ENCODE results near the gene NPM3.

NPM3 gene

GRCh38 chr10:101782811-101783735 lies at the start of gene NPM3:
Gene NPM3, minus strand, starts transcription at chr10:101783446. Its CDS starts 56 bp downstream, at chr10:101783390.
- peak; percentile 71 for DNase-seq (ENCODE audit: low read depth)

DNA sequence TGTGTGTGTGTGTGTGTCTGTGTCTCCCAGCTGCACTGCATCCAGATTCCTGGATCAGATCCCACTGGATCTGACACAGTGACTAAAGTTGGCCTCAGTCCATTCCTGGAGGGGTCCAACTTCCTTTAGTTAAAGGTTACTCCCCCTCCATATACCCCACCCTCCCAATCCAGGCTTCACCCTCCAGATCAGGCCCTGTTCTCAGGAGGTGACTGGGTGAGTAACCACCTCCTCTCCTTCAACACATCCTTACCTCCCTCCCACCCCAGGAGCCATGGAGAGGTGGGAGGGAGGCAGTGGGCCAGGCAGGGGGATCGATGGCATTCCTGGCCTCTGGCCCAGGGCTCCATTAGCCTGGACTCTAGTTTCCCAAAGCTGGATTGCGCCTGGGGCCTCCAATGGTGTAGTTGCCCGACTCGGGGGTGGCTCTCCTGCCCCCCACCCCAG lies 49.1 kb upstream of the NPM3 start:
- DNase-seq (ENCODE audit: low read depth) = no peak

GRCh38 chr10:101831169-101831811 lies 48.0 kb upstream of the NPM3 start:
- no peak for DNase-seq (ENCODE audit: low read depth)

GRCh38 chr10:101830322-101831168 lies 47.3 kb upstream of the NPM3 start:
- peak; percentile 90 for DNase-seq (ENCODE audit: low read depth)

- no peak for DNase-seq (ENCODE audit: low read depth)
Measured at GRCh38 chr10:101829561-101830315, 46.5 kb upstream of the NPM3 start.

DNA sequence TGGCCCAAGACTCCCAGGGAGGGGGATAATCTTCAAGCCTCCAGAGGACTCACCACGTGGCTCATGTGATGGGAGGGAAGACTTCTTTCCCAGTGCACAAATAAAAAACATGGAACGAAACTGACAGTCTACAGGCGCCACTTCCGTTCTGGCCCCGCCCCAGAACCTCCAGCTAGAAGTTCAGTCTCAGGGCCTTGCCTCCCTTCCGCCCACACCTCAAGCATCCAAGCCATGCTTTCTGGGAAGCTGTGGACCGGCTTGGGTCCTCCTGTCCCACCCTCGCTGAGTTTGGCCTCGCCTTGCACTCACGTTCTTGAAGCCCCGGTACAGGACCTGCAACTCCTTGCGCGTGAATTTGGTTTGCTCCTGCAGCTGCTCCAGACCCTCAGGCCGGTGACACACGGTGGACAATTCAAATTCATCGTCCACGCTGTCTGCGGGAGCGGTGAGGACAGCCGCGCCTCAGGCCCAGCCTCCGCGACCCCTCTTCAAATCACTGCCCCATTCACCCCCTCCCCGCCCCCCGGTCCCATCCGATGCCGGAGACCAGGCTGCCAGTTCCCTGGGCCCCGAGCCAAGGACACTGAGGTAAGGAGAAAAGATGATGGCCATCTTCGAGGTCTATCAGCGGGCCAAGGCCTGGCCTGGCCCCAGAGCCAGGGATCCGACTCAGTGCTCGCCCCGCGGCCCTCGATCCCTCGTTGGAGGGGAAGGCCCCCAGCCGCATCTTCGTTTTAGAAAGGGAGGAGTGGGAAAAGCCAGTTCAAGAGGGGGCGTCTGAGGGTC lies 45.7 kb upstream of the NPM3 start:
- DNase-seq (ENCODE audit: low read depth) = no peak

GRCh38 chr10:101827919-101828600 lies 44.8 kb upstream of the NPM3 start:
- no peak for DNase-seq (ENCODE audit: low read depth)

GRCh38 chr10:101826852-101827434 lies 43.7 kb upstream of the NPM3 start:
- no peak for DNase-seq (ENCODE audit: low read depth)

DNA sequence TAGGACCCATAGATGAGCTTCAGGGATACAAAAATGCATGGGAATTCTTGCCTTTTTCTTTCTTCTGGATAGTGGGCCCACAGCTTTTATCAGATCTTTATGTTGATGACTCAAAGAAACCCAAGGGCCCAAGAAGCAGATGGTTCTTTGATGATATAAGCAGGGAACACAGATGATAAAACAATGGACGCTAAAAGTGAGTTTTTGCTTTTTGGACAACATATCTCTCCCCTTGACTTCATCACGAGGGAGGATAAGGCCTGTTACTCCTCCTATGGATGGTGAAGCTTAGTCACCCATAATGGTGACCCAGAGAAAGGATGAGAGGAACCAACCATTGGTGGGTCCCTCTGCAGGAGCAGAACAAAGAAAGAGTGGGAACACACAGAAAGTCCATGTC lies 41.5 kb upstream of the NPM3 start:
- no peak for DNase-seq (ENCODE audit: low read depth)

- no peak for DNase-seq (ENCODE audit: low read depth)
Measured at GRCh38 chr10:101818872-101819633, 35.8 kb upstream of the NPM3 start.

DNA sequence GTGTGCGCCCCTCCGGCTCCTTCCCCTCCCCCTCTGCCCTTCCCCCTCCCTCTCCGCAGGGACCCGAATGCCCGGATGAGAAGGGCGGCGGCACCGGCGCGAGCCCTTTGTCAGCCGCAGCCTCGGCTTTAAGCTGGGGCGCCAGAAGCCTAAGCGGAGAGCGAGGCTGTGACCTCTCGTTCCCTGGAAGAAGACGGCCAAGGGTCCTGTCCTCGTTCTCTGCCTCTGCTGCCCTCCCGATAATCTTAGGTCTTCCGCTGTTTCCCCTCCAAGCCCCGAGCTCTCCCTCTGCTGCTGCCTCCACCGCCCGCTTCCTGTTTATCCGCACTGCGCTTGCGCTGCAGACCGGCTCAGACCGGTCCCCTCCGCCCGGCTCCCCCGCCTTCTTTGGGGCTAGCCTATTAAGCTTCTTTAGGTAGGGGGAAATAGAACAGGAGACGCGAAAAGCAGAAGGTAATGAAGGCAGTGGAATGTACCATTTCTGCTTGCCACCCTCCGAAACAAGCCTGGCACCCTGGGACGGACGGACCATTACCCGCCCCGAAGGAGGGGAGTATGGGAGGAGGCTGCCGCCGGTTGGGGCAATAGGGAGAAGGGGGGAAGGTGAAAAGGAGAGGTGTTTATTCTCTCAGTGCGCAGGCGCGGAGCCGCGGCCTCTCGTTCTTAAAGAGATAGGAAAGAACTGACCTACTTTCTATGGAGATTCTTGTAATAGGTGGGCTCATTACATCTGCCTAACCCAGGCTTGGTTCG lies 35.0 kb upstream of the NPM3 start, which contains the start of gene OGA:
TSS of gene OGA (minus strand) at position 326 of the 753 bp plus-strand sequence. CDS start 422 bp downstream, outside the sequence.
- peak; percentile 100 for DNase-seq (ENCODE audit: low read depth)

- peak; percentile 96 for DNase-seq (ENCODE audit: low read depth)
Measured at GRCh38 chr10:101817337-101818118, 34.3 kb upstream of the NPM3 start.

DNA sequence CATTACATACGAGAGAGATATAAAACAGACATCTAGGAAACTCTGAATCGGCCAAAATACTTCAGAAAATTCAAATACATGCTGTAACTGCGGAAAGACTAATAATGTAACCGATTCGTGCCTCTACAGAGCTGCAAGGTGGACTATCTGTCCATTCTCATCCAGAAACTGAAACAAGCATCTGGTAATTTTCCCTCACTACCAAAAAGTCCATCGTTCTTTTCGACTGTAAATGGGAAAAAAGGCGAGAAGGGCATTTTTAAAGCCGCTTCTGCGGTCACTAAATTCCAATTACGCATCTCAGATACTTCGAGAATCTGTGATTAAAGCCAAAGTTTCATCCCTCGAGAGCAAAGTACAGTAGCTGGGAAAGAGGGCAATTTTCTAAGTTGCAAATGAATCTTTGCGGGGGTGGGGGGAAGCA lies 33.7 kb upstream of the NPM3 start:
- no peak for DNase-seq (ENCODE audit: low read depth)

DNA sequence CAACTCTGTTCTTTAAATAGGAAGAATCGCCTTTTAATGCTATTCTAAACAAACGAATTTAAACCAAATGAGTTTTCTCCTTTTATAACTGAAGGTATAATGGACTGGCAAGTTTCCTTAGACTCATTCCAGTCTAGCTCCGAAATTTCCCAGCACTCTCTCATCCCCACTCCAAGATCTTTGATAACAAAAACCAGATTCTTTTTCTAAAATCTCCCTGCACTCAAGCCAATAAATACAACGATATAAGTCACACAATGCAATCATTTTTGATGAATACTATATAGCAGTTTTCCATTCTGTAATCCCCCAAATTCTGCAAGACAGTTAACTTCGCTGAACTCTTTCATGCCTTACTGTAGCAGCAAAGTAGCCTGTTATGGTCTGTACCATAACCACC lies 33.1 kb upstream of the NPM3 start:
- DNase-seq (ENCODE audit: low read depth) = no peak

- peak; percentile 27 for DNase-seq (ENCODE audit: low read depth)
Measured at GRCh38 chr10:101814466-101815071, 31.3 kb upstream of the NPM3 start.

DNA sequence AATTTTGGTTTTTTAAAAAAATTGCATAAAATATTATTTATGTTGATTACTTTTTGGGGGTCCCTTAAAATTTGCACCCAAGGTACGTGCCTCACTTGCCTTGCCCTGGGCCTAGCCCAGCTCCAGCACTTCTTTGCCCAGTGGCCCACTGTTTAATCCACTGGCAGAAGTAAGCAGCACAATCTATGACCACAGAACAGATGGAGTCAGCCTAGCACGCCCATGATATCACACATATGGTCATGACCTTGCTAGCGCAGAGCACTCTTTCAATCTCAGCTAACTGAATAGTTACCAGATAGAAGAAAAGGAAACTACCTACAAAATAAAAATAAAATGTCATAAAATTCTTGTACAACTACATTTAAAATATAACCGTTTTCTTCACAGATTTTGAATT lies 29.4 kb upstream of the NPM3 start:
- no peak for DNase-seq (ENCODE audit: low read depth)

DNA sequence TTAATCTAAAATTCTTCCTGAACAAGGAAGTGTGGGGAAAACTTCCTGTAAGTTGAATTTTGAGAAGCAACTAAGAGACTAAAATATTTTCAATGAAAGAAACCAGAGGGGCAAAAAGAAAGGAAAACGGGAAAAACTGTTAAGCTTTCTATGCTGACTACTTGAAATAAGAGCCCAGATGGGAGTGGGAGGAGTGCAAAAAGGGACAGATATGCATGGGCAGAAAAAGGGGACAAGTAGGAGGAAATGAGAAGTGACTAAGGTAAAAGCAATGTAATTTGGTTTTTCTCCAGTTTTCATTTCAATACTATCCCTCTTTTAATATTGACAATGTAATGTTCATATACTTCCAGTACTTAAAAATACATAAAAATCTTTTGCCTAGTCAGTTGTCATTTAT lies 23.9 kb upstream of the NPM3 start:
- no peak for DNase-seq (ENCODE audit: low read depth)

All from fibroblast of gingiva (primary cell).